ENCODE measurements around the gene DEDD.

- TF ChIP-seq CTCF (IDR thresholded peaks at IDR 0.05): peak; percentile 43
- no peak for TF ChIP-seq ZFX (IDR thresholded peaks at IDR 0.05; ENCODE audit: borderline replicate concordance)
Observed at GRCh38 chr1:161132410-161133219, at the start of gene DEDD.
